Left forelimb (tissue), 1 donor: ENCODE data around the gene MRPS9.

Source experiments
- DNase-seq: peaks from one replicate; pipeline ENCODE4 v3.0.0-alpha.2; 2018; ENCODE audit warnings: low spot score

The MRPS9 gene

DNA sequence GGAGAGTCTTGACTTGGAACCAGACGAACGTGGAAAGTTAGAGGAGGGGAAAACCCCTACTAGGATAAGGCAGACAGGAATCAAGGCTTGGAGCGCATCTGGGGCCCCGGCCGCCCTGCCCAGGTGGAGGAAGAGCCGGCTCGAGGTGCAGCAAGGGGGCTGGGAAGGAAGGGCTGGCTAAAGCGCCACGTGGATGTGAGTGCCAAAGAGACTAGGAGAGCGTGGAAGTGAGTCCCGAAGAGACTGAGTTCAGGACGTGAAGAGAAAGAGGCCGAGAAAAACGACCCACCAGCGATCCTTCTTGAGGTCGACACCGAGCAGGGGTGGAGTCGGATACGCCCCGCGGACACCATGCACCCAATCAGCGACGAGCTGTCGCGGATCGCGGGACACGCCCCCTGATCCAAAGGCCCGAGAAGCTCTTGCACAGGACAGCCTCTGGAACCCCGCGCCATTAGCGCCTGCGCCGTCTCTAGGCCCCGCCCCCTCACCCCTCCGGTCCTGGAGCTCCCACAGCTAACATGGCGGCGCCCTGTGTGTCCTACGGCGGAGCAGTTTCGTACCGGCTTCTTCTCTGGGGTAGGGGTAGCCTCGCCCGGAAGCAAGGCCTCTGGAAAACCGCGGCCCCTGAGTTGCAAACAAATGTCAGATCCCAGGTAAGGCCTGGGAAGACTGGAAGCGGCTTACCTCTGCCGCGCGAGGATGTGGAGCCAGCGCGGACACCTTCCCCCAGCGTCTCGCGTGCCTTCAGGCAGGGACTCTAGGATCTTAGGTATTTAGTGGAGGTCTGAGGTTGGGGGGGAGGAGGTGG, at the start of gene MRPS9:
MRPS9 (plus strand) TSS at position 498 of the 811 bp plus-strand sequence; CDS start at position 522, 24 bp downstream.
- DNase-seq: peak; percentile 99

DNA sequence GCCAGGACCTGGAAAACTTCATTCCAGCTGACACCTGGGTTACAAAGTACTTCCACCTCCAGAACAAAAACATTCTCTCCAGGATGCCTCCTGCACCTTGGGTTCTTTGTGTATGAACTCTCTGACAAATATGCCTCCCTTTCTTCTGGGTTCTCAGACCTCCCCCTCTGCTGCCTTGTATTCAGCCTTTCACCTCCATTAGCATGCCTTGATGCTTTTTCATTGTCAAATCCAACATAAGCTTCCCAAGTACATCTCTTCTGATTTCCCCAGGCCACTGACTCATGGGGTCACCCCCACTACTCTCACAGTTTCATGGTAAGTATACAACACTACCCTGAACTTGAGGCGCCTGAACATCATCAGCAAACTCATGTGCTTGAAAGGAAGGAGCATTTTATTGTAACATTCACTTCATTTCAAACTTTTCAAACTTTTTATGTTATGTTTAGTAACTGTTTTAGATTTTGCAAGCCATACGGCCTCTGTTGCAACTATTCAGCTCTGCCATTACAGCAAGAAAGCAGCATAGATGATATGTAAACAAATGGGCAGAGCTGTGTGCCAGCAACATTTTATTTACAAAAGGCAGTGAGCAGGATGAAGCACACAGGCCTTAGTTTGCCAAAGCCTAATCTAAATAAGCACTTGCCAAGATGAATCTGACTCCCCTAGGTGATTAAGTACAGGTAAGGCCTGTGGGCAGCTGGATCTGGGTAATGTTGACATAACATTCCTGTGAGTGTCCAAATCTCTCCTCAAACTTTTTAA, 32.5 kb upstream of the MRPS9 start:
- no peak for DNase-seq

GRCh38 chr2:105007367-105007766, 30.5 kb upstream of the MRPS9 start:
- no peak for DNase-seq

DNA sequence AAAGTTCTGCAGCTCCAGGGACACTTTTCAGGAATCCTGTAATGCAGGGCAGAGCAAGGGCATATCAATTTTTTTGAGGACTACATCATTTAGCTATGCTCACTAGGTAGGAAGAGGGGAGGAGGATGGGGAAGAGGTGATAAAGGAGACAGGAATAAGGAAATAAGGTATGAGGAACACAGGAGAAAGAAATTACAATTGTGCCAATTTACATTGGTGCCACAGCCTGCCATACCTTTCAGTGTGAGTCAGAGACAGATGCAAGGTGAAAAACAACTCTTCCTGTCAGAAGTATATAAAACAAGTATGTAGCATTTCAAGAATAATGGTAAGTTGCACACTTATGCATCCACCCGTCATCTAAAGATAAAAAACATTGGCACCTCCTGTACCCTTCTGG, 5.4 kb upstream of the MRPS9 start:
- no peak for DNase-seq

- no peak for DNase-seq
Observed at GRCh38 chr2:105034170-105034569, 3.7 kb upstream of the MRPS9 start.

- DNase-seq: no peak
Observed at GRCh38 chr2:105038383-105039061, 653 bp downstream of the MRPS9 start.

DNA sequence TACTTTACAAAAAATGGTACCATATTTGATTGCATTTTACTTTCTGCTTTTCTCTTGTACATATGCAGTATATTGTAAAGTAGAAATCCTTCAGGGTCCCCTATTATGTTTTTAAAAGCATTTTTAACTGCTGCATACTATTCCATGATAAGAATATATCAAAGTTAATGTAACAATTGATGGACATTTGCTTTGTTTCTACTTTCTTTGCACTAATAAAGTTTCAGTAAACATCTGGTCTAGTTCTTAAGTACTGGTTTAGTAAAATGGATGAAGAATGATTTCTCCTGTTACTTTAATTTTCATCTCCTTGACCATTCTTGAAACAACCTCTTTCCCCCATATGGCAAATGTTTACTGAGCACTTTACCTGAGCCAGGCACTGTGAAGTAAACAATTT, 1.7 kb downstream of the MRPS9 start:
- DNase-seq: no peak

DNA sequence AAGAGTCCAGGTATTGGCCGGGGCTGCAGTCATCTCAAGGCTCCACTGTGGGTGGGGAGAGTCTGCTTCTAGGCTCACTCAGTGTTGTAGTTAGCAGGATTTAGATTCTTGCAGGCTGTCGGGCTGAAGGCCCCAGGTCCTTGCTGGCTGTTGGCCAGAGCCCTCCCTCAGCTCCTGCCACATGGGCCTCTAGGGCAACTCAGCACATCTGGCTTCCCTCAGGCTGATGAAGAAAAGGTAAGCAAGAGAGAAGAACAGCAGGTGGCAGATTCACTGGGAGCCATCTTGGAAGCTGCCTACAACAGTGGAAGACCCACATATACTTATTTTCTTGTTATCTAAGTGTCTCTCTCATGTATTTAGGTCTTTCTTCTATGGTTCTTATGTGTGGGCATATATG, 4.3 kb downstream of the MRPS9 start:
- no peak for DNase-seq

- DNase-seq: no peak
Observed at GRCh38 chr2:105052773-105053172, 14.9 kb downstream of the MRPS9 start.

DNA sequence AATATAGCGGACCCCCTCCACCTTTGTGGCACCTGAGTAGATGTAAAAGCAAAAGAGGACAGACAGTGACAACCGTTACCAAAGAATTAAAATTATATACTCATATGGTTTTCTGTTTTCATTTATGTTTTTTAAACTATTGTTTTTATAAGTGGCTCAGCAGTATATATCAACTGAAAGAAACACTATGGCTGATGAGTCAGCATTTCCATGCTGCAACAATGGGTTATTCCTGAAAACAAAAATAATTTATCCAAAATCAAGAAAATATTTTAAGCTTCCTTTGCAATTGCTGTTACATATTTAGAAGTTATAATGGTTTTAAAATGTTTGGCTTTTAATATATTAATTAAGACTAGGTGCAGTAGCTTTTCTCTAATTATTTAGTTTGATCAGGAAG, 17.7 kb downstream of the MRPS9 start:
- no peak for DNase-seq

DNA sequence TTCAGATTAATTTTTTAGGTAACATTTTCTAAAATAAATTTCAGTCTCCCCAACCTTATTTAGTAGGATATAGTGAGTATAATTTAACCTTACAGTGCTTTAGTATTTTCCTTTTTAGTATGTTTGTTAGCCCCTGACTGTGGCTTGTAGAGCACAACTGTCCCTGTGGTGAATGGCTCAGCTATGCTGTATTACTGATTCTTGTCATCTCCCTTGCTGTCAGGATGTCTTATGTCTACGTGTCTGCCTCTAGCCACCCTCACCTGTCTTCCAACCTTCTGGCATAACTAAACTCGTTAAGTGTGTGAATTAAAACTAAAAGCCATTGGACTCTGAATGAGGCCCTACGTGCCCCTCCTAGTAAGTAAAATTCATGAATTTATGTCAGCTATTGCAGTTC, 18.4 kb downstream of the MRPS9 start:
- no peak for DNase-seq

DNA sequence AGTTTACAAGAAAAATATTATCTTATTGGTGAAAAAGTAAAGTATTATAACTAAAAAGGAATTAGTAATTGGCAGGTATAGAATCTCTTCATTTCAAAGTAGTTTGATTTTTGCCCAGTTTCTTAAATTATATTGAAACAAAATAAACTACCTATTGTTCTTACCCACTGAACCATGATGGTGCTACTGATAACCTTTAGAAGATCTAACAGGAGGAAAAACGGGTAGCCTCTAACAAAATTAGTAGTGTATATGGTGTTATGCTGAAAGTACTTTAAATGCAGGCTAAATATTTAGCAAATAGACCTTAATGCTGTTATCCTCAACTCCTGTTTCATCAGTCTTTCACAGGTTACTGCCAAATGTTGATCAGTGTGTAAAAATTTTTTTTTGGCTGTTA, 19.1 kb downstream of the MRPS9 start:
- DNase-seq: no peak

- no peak for DNase-seq
Observed at GRCh38 chr2:105061560-105061959, 23.7 kb downstream of the MRPS9 start.

- DNase-seq: no peak
Observed at GRCh38 chr2:105062158-105062557, 24.3 kb downstream of the MRPS9 start.

- DNase-seq: no peak
Observed at GRCh38 chr2:105068387-105068786, 30.5 kb downstream of the MRPS9 start.

GRCh38 chr2:105068875-105069274, 31.0 kb downstream of the MRPS9 start:
- DNase-seq: no peak

DNA sequence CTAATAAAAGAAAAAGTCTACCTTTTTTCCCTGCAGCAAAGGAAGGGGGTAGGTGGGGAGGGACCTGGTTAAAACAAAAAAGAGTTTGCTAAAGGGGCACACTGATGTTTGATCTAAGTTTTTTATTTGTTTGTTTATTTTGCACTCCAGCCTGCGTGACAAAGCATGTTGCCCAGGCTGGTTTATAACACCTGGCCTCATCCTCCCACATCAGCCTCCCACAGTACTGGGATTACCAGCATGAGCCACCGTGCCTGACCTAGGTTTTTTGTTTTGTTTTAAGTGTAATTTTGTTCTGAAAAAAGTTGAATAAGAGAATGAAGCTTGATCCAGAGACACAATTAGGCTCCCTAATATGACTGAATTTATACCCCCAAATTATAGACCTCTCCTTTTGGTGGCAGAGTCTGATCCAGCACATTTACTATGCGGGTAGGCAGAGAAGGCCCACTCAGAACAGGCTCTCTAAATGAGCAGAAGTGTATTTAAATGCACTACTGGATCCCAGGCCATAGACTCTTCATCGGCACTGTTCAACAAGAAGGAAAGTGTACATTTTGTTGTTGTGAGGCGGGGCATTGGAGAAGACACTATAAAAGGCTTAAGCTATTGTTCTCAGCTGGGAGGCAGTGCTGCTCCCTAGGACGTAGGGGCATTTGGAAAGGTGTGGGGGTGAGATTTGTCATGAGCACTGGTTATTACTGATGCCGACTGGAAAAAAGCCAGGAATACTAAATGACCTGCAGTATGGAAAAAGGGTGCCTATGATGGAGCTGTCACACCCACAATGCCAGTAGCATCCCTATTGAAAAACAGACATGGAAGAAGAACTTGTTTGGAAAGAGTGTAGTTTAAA, 32.4 kb downstream of the MRPS9 start:
- no peak for DNase-seq

DNA sequence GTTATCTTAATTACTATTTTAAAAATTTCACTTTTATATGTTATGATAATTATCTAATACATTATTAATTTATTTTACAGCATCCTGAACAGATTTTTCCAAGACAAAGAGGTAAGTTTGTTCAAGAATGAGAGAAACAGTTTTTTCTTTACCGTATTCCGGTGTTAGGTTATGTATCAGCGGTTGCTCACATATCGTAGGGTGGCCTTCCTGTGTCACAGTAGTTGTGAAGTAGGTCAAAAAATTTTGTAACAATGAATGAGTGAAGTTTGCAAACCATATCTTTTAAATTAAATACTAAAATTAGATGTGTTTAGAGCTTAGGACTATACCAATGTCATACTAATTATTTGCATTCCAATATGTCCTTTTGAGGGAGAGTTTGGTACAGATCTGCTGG, 33.5 kb downstream of the MRPS9 start:
- no peak for DNase-seq

DNA sequence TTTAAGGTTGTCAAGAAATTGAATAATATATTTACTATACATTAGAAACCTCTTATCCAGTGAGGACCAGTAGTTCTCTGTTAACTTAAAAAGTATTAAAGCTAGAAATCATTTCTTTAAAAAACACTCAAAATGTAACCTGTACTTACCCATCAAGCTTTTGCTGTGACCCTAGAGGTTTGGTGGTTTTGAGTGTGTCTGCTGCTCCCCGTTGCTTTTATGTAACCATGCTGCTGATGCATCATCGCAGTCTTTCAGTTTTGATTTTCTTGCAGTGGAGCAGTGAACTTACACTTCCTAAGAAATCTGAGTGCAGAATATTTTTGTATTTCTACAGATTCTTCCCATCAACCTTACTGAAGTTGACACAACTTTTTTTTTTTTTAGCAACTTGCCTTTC, 34.2 kb downstream of the MRPS9 start:
- no peak for DNase-seq

DNA sequence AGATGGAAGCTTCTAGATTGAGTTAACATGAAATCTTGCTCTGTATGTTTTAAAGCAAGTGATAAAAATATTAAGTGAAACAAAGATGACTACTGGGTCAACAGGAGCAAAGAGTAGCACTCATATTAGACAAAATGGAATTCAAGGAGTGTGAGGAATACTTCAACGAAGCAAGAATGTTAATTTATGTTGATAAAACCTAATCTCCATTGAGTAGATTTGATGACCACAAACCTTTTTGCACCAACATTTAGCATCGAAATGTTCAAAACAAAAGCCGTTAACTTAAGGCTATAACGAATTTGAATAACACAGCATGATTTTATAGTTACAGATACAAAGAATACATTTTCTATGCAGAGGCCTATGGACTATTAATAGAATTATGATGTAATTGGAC, 35.7 kb downstream of the MRPS9 start:
- DNase-seq: no peak

GRCh38 chr2:105076121-105076520, 38.3 kb downstream of the MRPS9 start:
- DNase-seq: no peak
